Measurements from ENCODE around the gene CFAP92. TPM values are rescaled to one million over a fixed set of nuclear protein-coding genes. Genes with fewer than 3 reads are reported as not detected.

CFAP92 gene
- total and polyA plus RNA-seq, 11 donors, result 0.12 to 1.8 (median 0.36) TPM; not detected in 3

GRCh38 chr3:128922804-128923459 is 70.9 kb downstream of the CFAP92 start:
- no peaks in the 10 kb centered on the region for H3K27me3 ChIP-seq
- no peak for TF ChIP-seq POLR2A (IDR thresholded peaks at IDR 0.05)
- no peak for TF ChIP-seq CTCF (IDR thresholded peaks at IDR 0.05)
- WGBS, 4 donors, result 84 to 93% (median 86%) methylated on average over 10 of the region's 10 CpGs
- H3K27ac ChIP-seq, result no peak overlapping the region
- no peak for ATAC-seq
- H3K4me3 ChIP-seq, result no peak overlapping the region
- no peak for DNase-seq
- intact Hi-C loops (cut with DNase I), result no loop called here
- peaks cover 0 to 15% (median 0%) of the 10 kb centered on the region in 9 donors for H3K36me3 ChIP-seq
- H3K4me1 ChIP-seq, result no peaks in the 10 kb centered on the region
- H3K9me3 ChIP-seq, result peaks cover 0 to 32% (median 8%) of the 10 kb centered on the region in 12 donors

- H3K36me3 ChIP-seq, result peaks cover 0 to 43% (median 14%) of the 10 kb centered on the region in 9 donors
- no peak for ATAC-seq
- no peak overlapping the region for H3K4me3 ChIP-seq
- H3K4me1 ChIP-seq, result no peaks in the 10 kb centered on the region
- TF ChIP-seq POLR2A (IDR thresholded peaks at IDR 0.05) (no peak), CTCF (IDR thresholded peaks at IDR 0.05) (no peak)
- H3K9me3 ChIP-seq, result peaks cover 0 to 29% (median 7%) of the 10 kb centered on the region in 12 donors
- WGBS, 4 donors, result 96 to 100% (median 99%) methylated on average over 1 of the region's 1 CpG
- H3K27me3 ChIP-seq, result no peaks in the 10 kb centered on the region
- DNase-seq, result no peak
- no peak overlapping the region for H3K27ac ChIP-seq
- intact Hi-C loops (cut with DNase I), result loop anchor here in 1 of 10 donors (5.0 kb wide), 1 partner anchor 303 kb away; no protein-coding TSS in a partner anchor
Observed at GRCh38 chr3:128919988-128920387, 73.9 kb downstream of the CFAP92 start.

- Histone ChIP-seq H3K36me3 (peaks cover 0 to 70% (median 41%) of the 10 kb centered on the region in 9 donors), H3K27ac (peak overlapping the region in 1 of 12 donors; percentile 9), H3K4me1 (peaks cover 0 to under 1% (median 0%) of the 10 kb centered on the region in 12 donors), H3K4me3 (no peak overlapping the region), H3K9me3 (peaks cover 0 to 24% (median 5%) of the 10 kb centered on the region in 12 donors), H3K27me3 (no peaks in the 10 kb centered on the region)
- DNase-seq (no peak), ATAC-seq (peak in 1 of 4 donors; percentile 40)
- intact Hi-C loops (cut with DNase I), result loop anchor here in 1 of 10 donors (5.0 kb wide), 1 partner anchor 300 kb away; no protein-coding TSS in a partner anchor
- 44 to 57% (median 49%) methylated on average over 2 of the region's 2 CpGs for WGBS, 4 donors
- TF ChIP-seq CTCF (IDR thresholded peaks at IDR 0.05) (peak in 7 of 12 donors; percentile 17 to 47 (median 26)), POLR2A (IDR thresholded peaks at IDR 0.05) (no peak)
Observed at GRCh38 chr3:128917291-128917690, 76.6 kb downstream of the CFAP92 start.

- Histone ChIP-seq H3K9me3 (peaks cover 0 to 8% (median 0%) of the 10 kb centered on the region in 12 donors), H3K36me3 (peaks cover 0 to 92% (median 63%) of the 10 kb centered on the region in 9 donors), H3K27ac (no peak overlapping the region), H3K4me3 (no peak overlapping the region), H3K4me1 (peaks cover 0 to 20% (median 0%) of the 10 kb centered on the region in 12 donors), H3K27me3 (no peaks in the 10 kb centered on the region)
- WGBS, 4 donors, result 89 to 94% (median 94%) methylated on average over 10 of the region's 10 CpGs
- DNase-seq, result no peak
- intact Hi-C loops (cut with DNase I), result loop anchor here in 1 of 10 donors (5.0 kb wide), 1 partner anchor 298 kb away; no protein-coding TSS in a partner anchor
- no peak for ATAC-seq
- TF ChIP-seq POLR2A (IDR thresholded peaks at IDR 0.05) (no peak), CTCF (IDR thresholded peaks at IDR 0.05) (no peak)
Observed at GRCh38 chr3:128914966-128915645, 78.8 kb downstream of the CFAP92 start.

Data from heart left ventricle (tissue), 16 donors.